Measurements from ENCODE around the gene ERFE.
A peak's percentile ranks its signal among the peaks of the same experiment; 100 is the strongest.

The ERFE gene

DNA sequence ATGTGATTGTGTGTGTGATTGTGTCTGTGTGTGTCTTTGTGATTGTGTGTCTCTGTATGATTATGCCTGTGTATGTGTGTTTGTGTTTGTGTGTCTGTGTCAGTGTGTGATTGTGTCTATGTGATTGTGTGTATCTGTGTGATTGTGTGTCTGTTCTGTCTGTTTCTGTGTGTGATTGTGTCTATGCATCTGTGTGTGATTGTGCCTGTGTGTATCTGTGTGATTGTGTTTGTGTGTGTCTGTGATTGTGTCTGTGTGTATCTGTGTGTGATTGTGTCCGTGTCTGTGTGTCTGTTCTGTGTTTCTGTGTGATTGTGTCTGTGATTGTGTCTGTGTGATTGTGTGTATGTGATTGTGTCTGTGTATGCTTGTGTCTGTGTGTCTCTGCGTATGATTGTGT is 32.4 kb upstream of the ERFE start:
- no peak for DNase-seq (ENCODE audit: low read depth in 2 of 2)

DNA sequence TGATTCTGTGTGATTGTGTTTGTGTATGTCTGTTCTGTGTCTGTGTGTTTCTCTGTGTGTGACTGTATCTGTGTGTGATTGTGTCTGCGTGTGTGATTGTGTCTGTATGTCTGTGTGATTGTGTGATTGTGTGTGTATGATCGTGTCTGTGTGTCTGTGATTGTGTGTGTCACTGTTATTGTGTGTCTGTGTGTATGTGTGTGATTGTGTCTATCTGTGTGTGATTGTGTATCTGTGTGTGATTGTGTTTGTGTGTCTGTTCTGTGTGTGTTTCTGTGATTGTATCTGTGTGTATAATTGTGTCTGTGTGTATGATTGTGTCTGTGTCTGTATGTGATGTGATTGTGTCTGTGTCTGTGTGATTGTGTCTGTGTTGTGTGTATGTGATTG is 32.0 kb upstream of the ERFE start:
- DNase-seq (ENCODE audit: low read depth in 2 of 2), result no peak

DNA sequence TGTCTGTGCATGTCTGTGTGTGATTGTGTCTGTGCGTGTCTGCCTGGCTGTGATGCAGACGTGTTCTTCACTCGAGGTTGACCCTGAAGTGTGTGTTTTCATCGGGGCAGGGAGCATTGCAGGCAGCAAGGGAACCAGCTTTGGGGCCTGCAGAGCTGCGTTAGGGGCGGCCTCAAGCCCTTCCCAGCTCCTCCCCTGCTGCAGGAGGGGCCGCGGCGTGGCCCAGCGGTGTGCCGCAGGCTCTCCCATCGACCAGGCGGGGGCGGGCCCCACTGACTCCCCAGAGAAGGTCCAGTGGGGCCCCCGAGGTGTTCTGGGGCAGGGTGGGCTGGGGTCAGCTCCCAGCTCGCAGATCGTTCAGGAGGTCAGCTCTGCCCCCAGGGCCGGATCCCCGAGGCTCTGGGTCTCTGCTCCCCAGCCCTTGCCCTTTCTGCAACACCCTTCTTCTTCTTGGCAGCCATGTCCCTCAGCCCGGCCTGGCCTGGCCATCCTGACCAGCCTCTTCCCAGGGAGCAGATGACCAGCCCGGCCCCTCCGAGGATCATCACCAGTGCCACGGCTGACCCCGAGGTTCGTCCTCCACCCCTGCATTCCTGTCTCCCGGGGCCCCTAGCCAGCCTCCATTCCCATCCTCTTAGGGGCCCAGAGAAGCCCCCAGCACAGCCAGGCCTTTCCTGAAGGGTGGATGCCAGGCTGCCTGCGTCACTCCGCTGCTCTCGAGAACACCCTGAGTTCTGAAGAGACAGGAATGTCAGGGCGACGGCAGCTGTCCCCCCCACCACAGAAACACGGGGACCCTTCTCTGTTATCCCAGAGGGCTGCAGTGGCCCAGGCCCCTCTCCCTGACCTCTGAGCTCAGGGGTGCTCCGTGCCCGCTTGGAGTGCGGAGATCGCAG is 31.4 kb upstream of the ERFE start:
- peak; percentile 43 to 50 for DNase-seq (ENCODE audit: low read depth in 2 of 2)

DNA sequence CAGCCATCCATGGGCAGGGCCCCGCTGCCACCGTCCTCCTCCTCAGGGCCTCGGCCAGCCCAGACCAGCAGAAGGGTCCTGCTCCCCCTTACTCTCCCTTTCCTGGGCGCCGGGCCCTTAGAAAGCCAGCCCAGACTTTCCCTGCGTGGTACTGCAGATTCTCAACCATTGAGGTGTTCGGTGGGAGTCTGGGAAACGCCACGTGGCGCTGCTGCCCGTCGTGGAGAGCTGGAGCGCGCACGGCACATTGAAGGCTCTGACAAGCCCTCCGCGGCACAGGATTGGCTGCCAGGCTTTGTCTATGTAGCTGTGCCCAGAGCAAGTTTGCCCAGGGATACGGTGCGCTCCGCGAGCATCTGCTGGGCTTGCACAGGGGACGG is 30.7 kb upstream of the ERFE start:
- DNase-seq (ENCODE audit: low read depth in 2 of 2), result no peak

DNA sequence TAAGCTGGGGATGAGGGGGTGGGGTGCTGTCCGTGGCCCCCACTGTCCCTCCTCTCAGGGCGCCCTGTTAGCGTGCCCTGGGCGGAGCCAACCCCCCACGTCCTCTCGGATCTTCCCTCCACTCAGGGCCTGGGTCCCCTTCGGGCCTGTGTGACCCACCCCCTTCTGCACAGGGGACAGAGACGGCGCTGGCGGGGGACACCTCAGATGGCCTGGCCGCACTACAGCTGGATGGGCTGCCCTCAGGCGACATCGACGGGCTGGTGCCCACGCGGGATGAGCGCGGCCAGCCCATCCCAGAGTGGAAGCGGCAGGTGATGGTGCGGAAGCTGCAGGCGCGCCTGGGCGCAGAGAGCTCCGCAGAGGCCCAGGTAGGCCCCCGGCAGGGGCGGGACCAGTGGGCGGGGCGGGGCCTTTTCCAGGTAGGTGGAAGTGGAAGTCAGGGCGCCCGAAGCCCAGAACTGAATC is 30.2 kb upstream of the ERFE start:
- no peak for DNase-seq (ENCODE audit: low read depth in 2 of 2)

DNA sequence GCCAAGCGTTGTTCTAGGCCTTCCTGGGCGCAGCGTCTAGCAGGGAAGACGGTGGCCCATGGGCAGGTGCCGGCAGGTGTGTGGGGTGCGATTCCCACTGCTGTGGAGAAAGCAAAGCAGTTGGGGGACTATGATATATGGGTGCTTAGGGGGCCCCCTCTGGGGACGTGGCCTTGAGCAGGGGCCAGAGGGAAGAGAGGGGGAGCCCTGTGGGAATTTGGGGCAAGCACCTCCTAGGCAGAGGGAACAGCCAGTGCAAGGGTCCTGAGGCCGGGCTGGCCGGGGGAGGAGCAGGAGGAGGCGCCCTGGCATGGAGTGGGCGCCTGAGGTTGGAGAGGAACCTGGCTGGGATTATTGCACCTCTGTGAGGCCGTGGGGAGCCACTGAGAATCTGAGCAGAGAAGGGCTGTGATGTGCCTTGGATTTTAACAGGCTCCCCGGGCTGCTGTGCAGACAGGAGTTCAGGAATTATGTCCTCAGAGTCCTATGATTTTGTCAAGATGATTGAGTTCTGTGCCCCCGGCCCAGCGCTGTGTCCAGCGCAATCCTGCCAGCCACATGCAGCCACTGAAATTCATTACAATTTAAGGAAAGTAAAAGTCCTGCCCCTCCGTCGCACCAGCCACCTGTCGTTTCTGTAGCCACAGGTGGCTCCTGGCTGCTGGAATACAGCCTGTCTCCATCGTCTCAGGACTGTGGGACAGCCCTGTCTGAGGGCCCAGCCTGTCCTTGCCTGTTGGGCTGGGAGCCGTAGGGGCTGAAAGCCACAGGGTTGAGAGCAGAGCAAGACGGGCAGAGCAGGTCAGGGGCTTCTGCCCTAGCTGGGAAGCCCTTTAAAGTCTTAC is 29.4 kb upstream of the ERFE start:
- DNase-seq (ENCODE audit: low read depth in 2 of 2), result no peak

DNA sequence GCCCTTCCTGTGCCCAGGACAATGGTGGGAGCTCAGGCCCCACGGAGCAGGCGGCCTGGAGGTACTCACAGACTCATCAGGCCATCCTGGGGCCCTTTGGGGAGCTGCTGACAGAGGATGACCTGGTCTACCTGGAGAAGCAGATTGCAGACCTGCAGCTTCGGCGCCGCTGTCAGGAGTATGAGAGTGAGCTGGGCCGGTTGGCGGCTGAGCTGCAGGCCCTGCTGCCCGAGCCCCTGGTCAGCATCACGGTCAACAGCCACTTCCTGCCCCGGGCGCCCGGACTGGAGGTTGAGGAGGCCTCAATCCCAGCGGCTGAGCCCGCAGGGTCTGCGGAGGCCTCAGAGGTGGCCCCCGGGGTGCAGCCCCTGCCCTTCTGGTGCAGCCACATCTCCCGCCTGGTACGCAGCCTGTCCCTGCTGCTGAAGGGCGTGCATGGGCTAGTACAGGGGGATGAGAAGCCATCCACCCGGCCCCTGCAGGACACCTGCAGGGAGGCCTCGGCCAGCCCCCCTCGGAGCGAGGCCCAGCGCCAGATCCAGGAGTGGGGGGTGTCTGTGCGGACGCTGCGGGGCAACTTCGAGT is 28.6 kb upstream of the ERFE start:
- no peak for DNase-seq (ENCODE audit: low read depth in 2 of 2)

DNA sequence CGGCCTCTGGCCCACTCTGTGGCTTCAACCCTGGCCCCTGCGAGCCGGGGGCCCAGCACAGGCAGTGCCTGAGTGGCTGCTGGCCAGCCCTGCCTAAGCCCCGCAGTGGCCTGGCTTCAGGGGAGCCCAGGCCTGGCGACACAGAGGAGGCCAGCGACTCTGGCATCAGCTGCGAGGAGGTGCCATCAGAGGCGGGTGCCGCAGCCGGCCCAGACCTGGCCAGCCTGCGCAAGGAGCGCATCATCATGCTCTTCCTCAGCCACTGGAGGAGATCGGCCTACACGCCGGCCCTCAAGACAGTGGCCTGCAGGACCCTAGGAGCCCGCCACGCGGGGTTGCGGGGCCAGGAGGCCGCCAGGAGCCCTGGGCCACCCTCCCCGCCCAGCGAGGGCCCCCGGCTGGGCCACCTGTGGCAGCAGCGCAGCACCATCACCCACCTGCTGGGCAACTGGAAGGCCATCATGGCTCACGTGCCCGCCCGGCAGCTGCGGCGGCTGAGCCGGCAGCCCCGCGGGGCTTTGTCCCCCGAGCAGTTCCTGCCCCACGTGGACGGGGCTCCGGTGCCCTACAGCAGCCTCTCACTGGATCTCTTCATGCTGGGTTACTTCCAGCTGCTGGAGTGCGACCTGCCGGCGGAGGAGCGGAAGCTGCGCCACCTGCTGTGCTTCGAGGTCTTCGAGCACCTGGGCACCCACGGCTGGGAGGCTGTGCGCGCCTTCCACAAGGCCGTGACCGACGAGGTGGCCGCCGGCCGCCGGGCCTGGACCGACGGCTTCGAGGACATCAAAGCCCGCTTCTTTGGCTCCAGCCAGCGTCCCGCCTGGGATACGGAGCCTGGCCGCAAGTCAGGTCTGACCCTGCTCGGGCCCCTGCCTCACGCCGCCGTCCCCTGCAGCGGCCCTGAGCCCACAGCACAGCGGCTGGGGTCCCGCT is 27.8 kb upstream of the ERFE start:
- no peak for DNase-seq (ENCODE audit: low read depth in 2 of 2)

DNA sequence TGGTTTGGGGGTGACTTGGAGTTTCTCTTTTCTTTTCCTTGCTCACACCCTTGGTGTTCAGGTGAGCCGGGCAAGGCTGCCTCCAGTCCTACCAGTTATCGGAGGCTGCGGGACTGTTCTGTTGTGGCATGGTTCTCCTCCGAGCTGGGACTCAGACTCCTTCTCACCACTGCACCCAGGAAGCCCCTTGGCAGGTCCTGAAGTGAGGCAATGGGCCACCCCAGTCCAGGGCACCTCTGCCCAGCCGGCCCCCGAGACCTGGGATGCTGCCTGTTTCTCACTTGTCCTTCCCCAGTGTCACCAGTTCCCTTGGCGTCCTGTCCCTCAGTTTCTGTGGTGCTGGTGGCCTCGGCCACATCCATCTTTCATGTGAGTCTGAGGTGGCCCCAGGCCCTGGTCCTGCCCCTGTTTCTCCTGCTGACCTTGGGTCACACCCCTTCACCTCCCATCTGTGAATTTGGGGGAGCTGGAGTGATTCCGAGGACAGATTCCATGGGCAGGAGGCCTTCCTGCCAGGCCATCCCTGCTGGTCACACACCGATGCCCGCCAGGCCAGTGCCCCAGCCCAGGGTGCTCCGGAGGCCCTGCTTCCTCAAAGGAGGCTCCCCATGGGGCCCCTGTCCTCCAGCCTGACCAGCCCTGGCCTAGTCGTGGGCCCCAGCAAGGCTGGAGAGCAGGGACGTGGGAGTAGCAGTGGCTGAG is 26.9 kb upstream of the ERFE start:
- no peak for DNase-seq (ENCODE audit: low read depth in 2 of 2)

DNA sequence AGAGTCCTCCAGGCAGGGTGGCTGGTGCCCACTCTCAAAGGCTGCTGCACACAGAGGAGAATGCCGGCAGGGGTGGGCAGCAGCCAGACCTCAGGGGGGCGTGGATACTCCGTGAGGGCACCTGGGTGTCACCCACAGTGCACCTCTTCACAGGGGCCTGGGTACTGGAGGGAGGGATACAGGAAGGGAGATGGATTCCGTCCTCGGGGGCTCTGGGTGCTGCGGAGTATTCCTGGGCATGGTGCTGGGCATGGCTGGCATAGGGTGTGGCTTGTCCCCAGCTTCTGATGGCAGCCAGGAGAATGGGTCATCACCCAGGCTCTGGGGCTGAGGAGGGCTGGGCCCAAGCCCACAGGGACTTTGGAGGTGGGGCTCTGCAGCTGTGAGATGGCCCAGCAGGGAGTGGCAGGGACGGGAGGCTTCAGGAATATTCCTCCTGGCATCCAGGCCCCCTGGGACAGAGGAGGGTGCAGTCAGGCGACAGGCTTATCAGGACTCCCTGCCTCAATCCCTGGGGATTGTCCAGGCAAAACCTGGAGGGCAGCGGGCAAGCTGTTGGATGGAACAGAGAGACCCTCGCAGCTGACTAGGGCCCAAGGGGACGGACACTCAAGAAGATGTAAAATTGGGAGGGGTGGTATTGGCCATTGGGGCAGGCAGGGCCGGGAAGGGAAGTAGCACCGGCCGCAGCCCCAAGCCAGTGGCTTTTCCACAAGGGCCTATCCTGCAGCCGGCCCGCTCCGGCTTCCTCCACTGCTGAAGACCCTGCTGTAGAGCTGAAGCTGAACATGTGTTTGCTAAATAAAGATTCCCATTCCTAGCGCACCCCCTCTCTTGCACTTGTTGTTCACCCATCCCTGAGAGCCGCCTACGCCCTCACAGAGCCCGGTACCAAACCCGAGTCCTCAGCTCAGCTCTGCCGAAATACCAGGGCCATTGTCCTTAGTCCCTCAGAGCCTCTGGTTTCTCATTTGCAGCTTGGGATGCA is 26.0 kb upstream of the ERFE start:
- no peak for DNase-seq (ENCODE audit: low read depth in 2 of 2)

DNA sequence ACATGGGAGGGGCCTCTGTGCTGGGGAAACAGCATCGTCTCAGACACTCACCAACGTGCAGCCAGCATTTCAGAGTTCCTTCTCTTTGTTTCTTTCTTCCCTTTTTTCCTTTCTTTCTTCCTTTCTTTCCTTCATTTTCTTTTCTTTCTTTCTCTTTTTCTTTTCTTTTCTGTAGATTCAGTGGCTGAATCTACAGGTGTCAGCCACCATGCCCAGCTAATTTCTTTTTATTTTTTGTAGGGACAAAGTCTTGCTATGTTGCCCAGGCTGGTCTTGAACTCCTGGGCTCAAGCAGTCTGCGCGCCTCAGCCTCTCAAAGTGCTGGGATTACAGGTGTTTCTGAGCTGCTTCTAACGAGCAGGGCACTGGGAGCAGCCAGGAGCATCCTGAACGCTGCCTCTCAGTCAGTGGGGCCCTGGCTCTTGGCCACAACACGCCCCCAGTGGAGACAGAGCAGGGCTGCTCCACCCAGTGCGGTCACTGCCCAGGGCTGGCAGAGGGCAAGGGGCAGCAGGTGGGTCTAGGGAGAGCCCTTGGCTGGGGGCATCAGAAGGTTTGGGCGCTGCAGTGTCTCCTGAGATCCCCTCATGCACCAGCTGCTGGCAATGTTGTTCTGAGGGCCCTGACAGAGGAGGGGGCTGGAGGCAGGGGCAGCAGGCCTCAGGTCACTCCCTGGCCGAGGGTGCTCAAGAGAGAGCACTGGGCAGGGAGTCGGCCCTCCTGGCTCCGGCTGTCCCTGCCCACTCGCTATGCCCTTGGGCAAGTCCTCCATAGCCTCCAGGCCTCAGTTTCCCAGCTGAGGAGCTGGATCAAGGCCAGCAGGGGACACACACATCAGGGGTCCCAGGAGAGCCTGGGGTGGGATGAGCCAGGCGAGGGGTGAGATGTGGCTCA is 25.0 kb upstream of the ERFE start:
- DNase-seq (ENCODE audit: low read depth in 2 of 2), result no peak

DNA sequence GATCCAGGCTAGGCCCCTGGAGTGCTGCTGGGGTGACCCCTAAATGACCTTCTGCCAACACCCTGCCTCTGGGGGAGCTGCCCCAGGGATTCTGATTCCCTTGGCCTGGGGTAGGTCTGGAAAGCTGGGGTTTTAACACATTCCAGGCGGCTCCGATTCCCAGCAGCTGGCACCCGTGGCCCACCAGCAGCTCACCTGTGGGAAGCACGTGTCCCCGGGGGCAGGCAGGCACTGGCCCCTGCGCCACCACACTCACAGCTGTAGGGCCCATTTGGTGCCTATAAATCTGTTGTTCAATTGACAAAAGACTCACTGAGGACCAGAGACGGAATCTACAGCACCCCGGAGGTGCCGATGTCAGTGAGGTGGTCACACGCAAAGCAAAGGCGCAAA is 24.4 kb upstream of the ERFE start:
- no peak for DNase-seq (ENCODE audit: low read depth in 2 of 2)

DNA sequence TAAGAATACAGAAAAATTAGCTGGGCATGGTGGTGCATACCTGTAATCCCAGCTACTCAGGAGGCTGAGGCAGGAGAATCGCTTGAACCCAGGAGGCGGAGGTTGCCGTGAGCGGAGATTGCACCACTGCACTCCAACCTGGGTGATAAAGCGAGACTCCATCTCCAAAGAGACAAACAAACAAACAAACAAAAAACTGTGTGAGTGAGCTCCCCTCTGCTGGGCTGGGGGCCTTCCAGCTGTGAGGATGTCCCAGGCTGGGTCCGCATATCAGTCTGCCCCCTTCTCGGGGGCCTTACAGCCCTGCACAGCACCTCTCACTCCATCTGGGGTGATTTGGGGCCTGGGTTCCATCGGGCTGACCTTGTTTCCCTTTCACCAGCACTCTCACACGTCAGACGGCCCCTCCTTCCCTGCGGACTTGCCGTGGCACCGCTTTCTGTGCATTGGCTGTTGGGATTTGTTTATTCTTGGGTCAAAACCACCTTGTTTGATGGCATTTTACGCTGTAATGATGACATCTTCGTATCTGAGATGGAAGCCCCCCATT is 23.1 kb upstream of the ERFE start:
- no peak for DNase-seq (ENCODE audit: low read depth in 2 of 2)

DNA sequence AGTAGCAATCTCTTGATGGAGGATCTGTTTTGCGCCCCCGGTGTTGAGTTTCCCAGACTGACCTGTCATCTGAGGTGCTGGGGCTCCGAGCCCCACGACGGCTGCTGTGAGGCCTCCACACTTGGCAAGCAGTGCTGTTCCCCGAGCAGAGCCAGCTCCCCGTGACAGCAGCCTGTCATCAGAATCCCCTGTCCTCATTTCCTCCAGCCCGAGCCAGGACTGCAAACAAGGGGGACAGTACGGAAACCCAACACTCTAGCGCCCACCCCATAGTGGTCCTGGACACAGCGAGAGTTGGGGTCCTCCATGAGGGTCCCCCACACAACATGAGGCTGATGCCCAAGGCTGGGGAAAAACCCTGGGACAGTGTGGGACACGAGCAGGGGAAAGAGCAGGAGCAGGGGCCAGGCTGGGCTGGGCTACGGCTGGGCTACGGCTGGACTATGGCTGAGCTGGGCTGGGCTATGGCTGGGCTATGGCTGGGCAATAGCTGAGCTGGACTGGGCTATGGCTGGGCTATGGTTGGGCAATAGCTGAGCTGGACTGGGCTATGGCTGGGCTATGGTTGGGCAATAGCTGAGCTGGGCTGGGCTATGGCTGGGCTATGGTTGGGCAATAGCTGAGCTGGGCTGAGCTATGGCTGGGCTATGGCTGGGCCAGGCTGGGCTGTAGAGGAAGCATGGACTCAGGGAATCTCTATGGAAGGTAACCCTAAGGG is 21.8 kb upstream of the ERFE start:
- no peak for DNase-seq (ENCODE audit: low read depth in 2 of 2)

DNA sequence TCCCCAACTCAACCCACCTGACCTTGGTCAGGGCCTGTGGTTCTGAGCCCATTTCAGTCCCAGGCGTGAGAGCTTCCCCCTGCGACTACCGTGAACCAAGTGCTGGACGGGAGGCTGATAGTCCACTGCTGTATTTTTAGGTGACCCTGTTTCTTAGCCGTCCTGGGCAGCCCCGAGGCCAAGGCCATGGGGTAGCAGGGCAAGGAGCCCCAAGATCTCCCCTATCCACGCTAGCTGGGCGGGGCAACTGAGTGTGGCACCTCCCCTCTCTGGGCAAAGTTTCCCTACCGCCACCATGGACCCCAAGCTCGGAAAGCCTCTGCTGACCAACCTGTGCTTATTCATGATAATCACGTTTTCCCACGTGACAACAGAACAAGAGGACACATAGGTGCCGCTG is 20.9 kb upstream of the ERFE start:
- no peak for DNase-seq (ENCODE audit: low read depth in 2 of 2)

DNA sequence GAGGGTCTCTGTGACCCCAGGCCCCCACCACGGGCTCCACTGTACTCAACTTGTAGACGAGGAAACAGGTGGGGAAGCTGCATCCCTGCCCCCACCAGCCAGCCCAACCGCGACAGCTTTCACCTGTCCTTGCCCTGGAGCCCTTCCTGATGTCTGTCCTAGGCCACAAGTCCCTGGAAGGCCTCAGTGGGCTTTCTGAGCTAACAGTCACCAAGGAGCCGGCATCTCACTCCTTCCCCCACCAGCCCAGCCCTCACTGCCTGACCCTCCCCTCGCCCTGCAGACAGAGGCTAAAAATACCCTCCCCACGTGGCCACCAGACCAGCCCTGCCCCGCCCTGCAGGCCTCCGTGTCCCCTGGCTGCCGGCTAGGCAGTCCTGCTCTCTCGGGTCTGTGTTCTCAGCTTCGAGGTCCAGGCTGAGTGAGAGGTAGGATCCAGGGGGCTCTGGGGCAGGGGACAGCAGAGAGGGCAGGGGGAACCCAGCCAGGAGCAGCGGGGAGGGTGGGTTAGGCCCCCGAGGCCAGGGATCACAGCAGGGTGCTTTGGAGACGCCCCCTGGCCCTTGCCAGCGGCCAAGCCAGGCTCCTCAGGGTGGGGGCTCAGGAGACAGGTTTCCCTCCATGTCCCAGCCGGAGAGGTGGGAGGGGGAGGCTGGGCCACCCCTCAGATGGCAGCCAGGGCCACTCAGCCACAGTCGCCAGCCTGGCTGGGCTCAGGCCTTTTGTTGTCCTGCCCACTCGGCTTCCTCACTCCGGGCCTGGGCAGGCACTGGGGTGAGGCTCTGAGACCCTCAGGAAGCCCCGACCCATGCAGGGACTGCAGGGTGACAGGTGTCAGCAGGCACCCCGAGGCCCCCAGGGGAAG is 20.2 kb upstream of the ERFE start, which contains the start of gene KLHL30:
Gene KLHL30 (plus strand): TSS at position 338 of the 865 bp plus-strand sequence. CDS start 2,087 bp downstream, outside the sequence.
- DNase-seq (ENCODE audit: low read depth in 2 of 2), result no peak
